Inflammatory macrophage (primary cell): ENCODE results near the gene HOXB6.

ENCODE experiments used
- DNase-seq, 2 donors: peaks; one replicate each; pipeline ENCODE4 v3.0.0-alpha.2; 2020 to 2022

Gene HOXB6

GRCh38 chr17:48565022-48565554, 39.7 kb downstream of the HOXB6 start:
- DNase-seq = no peak

DNA sequence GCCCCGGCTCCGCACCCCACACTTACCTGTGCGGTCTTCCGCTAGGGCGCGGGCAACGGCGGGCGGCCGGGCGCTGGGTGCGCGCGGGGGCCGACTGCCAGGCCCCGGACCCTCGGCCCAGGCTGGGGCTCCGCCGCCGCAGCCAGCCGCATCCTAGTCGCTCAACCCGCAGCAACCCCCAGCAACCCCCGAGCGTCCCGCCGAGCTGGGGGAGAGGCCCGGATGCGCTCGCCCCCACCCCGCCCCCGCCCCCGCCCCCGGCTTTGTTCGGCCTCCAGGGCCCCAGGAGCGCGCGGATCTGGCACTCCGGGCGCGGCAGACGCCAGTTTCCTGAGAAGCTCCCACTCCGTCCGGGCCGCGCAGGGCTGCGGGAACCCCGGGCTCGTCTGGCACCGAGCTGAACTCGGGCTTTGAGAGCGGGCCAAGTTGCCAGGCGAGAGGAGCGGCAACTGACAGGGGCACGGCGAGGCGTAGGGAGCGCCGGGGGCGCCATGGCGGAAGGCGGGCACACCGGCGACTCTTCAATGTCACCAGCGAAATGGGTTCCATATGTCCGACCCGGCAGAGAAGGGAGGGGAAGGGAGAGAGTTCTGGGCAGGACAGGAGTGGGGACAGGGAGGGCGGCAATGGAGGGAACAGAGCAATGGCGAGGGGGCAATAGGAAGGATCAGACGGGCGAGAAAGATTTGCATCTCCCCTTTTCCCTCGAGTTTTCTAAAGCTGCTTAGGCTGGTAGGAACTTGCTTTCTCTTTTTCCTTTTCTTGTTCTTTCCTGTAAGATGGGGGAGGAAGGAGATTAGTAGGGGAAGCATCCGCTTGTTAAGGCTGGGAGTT, 40.4 kb downstream of the HOXB6 start:
- DNase-seq = no peak

DNA sequence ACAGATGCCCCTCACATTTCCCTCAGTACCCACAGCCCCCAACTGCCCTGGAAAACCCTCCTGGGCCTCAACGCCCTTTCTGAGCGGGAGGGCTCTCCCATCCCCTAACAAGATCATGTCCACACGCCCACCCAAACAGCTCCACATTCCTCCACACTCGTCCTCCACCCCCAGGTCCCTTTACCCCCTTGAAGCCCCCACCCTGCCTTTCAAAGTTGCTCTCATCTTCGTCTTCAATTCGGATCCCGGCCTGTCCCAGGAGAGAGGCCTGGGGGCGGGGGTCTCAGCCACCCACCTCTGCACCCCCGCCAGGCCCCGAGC, 41.0 kb downstream of the HOXB6 start:
- no peak for DNase-seq

DNA sequence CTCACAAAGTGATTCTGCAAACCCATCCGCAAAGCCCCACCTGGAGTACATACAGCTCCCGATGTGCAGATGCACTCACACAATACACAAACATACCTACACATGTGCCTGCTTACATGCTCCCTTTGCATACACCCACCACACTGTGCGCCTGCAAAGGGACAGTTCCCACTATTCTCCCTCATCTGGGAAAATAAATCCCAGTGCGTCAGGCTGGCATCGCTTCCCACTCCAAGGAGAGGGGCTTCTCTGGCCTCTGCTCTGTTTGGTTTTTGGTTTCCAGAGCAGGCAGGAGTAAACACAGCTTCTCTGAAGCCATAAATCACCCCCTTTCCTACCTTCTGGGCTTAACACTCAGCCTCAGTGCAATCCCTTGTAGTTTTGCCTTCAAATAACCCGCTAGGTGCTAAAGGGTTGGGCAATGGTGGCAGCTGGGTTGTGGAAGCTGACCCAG, 41.4 kb downstream of the HOXB6 start:
- DNase-seq = no peak

DNA sequence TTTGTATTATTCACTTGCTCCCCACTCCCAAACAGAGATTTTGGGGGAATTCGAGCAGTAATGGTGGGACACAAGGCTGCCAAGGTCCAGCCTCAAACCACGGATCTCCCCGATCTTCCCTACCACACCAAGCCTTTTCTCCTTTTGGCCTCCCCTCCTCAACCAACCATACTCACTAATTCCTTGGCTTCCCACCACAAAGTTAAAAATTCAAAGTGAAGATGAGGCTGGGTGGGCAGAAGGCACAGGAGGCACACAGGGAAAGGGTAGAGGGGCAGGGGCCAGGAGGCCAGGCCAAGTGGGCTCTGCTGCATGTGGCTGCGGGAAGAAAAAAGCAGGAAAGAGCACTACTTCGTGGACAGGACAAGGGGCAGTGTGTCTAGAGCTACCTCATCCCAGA, 41.9 kb downstream of the HOXB6 start:
- no peak for DNase-seq

DNA sequence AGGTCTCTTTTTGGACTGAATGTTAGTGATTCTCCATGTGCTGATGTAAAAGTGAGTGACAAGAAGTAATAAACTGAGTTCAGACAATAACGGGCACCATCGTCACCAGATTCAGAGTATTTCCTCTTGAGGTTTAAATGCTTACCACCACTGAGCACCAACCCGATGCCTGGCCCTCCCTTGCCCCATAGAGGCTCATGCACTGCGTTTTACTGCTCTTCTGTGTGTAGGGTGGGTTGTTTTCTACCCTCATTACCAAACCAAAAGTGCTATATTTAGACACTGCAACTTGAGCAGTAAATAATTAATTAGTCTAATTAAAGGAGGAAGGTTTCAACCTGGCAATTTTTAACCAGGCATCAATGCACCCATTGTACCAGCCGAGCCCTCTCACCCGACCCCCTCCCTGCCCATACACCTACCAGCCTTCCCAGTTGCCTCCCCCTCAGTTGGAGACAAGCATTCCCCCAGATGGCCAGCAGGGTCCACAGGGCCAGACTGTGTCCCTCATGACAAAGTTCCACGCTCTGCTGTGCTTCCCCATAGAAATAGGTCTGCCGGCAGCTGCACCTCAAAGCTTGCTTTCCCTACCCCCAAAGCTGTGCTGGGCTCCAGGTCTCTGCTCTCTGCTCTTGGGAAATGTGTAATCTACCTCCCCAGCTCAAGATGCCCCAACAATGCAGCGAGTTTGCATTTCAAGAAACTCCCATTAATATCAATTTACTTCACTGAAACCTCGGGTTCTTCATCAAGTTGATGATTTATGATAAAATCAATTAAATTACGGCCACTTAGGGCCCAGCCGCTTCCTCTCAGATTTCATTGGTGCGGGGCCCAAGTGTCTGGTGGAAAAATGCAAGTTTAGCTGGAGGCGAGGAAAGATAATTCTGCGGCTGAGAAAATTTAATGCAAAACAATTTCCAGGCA, 42.6 kb downstream of the HOXB6 start:
- DNase-seq = no peak

GRCh38 chr17:48559840-48560817, 44.7 kb downstream of the HOXB6 start:
- no peak for DNase-seq

DNA sequence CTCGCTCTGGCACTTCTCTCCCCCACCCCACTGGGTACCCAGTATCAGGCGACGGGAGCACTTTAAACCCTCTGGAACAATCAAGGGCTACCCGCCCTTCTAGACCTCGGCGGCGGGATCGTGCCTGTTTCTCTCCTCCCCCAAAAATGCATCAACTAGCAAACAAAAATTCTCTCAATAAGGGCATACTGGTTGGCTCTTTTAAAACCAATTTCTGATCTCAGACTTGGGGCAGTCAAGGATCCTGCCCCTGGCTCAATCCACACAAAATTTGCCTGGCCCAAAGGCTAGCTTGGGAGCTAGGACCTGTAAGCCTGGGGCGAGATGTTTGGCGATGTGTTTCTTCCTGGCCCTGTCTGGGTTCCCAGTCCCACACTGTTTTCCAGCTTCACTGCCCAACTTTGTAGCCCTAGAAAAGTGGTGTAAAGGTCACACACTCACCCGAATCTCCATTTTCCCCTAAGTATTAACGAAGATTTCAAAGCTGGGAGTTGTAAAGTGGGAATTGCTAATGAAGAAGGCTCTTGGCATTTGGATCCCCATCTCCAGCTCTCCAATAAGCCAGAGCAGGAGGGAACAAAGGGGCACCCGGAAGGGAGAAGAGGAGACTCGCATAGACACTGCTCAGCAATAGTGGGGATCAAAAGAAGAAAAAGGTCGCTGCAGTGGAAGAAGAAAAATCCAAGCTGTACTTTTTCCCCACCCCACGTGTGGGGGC, 45.5 kb downstream of the HOXB6 start:
- no peak for DNase-seq

DNA sequence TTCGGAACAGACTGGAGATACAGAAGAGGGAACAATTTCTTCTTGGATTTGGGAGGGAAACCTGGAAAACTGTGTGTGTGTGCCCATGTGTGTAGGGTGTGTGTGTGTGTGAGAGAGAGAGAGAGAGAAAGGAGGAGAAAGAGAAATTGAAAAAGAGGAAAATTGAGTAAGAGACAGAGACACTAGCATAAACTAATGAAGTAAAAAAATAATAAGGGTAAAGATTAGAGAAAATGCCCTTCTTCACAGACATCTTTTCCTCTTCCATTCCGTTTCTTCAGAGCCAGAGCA, 46.0 kb downstream of the HOXB6 start:
- no peak for DNase-seq

DNA sequence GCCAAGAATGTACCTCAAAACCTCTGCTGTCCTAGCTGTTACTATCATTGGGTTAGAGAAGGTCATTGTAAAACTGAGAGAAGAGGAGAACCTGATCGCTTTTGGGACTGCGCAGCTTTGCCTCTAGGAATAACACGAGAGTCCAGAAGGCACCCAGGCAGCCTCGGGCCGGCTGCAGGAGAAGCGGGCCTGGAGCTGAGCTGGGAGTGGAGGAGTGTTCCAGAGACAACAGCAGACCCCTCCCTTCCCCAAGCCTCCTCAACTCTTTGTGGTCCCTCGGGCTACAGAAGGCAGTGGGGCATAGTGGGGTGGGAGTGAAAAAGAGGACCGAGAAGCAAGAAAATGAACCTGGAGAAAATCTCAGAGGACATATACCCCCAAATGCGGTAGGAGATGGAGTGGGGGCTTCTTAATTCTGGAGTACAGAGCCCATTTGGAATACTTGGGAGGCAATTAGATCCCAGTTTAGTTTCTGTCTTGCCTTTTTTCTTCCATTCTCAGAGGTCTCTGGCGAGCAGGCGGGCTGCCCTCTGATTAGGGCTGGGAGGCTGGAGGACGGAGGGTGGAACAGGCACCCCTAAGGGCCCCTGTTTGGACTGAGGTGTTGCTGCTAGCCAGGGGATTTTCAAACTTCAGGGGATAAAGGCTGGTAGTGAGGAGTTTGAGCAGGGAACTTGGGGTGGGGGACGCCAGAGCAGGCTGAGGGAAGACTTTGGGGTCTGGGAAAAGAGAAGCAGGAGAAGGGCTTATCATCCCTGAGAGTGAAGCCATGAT, 46.5 kb downstream of the HOXB6 start:
- no peak for DNase-seq

- no peak for DNase-seq
Measured at GRCh38 chr17:48556576-48557401, 48.0 kb downstream of the HOXB6 start.

- no peak for DNase-seq
Measured at GRCh38 chr17:48556229-48556575, 48.6 kb downstream of the HOXB6 start.

GRCh38 chr17:48555258-48556228, 49.2 kb downstream of the HOXB6 start:
- DNase-seq = peak in 1 of 2 donors; percentile 28

DNA sequence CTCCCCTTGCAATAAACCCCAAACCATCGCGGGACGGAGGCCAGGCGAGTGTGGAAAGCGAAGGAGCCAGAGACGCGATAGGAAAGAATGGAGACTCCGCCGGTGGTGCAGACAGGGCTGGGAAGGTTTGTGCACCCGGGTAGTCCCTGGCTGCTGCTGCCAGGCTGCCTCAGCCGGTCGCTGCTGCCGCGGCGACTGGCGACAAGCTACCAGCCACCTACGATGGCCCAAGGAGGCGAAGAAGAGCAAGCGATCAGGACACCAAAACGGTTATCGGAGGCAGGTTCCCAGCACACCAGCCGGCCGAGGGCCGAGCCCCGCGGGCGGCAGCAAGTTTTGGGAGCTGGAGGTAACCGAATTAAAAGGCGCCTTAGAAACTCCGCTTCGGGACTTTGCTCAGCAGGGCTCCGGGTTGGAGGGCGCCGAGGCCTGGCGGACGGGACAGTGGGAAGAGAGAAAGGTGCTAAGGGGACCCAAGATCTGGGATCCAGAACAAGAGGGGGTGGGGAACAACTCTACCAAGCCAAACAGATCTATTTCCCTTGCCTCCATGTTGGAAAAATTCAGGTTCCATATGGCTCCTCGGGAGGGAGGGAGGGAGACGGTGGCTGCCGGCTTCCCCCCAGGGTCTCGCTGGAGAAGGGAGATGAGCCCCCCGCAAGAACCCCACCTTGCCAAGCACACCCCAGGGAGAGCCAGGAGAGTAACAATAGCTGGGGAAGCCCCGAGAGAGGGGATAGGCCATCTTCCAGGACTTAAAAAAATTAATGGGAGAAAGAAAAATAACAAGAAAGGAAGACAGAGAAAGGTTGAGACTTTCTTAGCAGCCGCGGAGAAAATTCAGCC, 50.2 kb downstream of the HOXB6 start:
- DNase-seq = no peak

GRCh38 chr17:48553826-48554225, 51.0 kb downstream of the HOXB6 start:
- DNase-seq = no peak

- DNase-seq = no peak
Measured at GRCh38 chr17:48553190-48553547, 51.6 kb downstream of the HOXB6 start.

- no peak for DNase-seq
Measured at GRCh38 chr17:48552466-48553189, 52.2 kb downstream of the HOXB6 start.
